ENCODE data around the gene AXIN1.
"Not testable (repeated sequence)": the region's sequence is repeated elsewhere in the genome, so short reads cannot be mapped to it uniquely, and the experiment has no call there.

DNA sequence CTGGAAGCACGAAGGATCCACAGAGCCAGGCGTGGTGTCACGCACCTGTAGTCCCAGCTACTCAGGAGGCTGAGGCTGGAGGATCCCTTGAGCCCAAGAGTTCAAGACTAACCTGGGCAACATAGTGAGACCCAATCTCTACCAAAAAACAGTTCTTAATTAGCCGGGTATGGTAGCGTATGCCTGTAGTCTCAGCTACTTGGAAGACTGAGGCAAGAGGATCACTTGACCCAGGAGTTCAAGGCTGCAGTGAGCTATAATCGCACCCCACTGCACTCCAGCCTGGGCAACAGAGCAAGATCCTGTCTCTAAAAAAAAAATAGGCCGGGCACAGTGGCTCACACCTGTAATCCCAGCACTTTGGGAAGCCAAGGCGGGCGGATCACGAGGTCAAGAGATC is 4.0 kb downstream of the AXIN1 start:
- not testable (repeated sequence) for TF ChIP-seq EZH2 (IDR thresholded peaks at IDR 0.05; ENCODE audit: insufficient read depth, low read length); CTCF (IDR thresholded peaks at IDR 0.05; ENCODE audit: insufficient read depth, low read depth, low read length)
